GM12878 (cell line): ENCODE data around the gene SENP3. TPM values are rescaled to one million over a fixed set of nuclear protein-coding genes. Genes with fewer than 3 reads are reported as not detected.
A peak's percentile ranks its signal among the peaks of the same experiment; 100 is the strongest.

Experiments
- ATAC-seq: fragments of 200-7000 bp; cut with Tn5 transposase; 3 replicates; pipeline ENCODE4 v1.9.1; 2020; ENCODE audit warnings: mild to moderate bottlenecking, moderate library complexity
- BruUV-seq: library from RNA; stranded (reverse); fragments of 400-500 nt; replicated peaks from 2 replicates; lab custom pipeline; 2021; lab: Mats Ljungman, UMichigan
- CTCF ChIA-PET: fragments of 300-600 bp; sonication (Branson Sonifier 250); formaldehyde crosslinking; extraction: SDS; loops from one replicate; lab custom pipeline; 2021; ENCODE audit warnings: inconsistent platforms; lab: Yijun Ruan, JAX
- POLR2A ChIA-PET: fragments of 350-600 bp; formaldehyde crosslinking; extraction: SDS; loops from one replicate; lab custom pipeline; 2021; ENCODE audit warnings: inconsistent platforms; lab: Charles Lee
- RAD21 ChIA-PET: fragments of 300-600 bp; sonication (Branson Sonifier 250); formaldehyde crosslinking; loops from one replicate; lab custom pipeline; 2023; ENCODE audit warnings: antibody characterized with exemption; ENCODE audit not compliant: unreplicated experiment; lab: Charles Lee
- SMC1A ChIA-PET: fragments of 300-600 bp; sonication (Branson Sonifier 250); formaldehyde crosslinking; loops from one replicate; lab custom pipeline; 2023; ENCODE audit not compliant: unreplicated experiment, uncharacterized antibody; lab: Charles Lee
- DNase-seq: peaks from one replicate; pipeline ENCODE4 v3.0.0-alpha.2; 2011; ENCODE audit warnings: low read depth, low spot score
- FAIRE-seq: peaks from 3 replicates; lab custom pipeline; 2011; peaks lifted over from hg19 to GRCh38; lab: Jason Lieb, UNC
- H2AFZ ChIP-seq: 2 replicates; pipeline ENCODE4 v1.6.0; 2011; ENCODE audit warnings: low read depth, low read length, control low read depth; ENCODE audit not compliant: control insufficient read depth
- H3K27ac ChIP-seq: 2 replicates; pipeline ENCODE4 v1.5.1; 2011; ENCODE audit warnings: control low read depth; ENCODE audit not compliant: control insufficient read depth, insufficient read depth
- H3K27me3 ChIP-seq, 2 experiments: replicated peaks in 1 of 2; 2 replicates each; pipeline versions ENCODE4 v1.6.0 to v1.6.1; 2011; ENCODE audit warnings: low read length in 1 of 2; ENCODE audit not compliant: control insufficient read depth in 2 of 2, insufficient read depth in 2 of 2
- H3K36me3 ChIP-seq, 2 experiments: 2 replicates each; pipeline ENCODE4 v1.5.1; 2011; ENCODE audit warnings: low read length in 1 of 2; ENCODE audit not compliant: control insufficient read depth in 2 of 2, insufficient read depth in 2 of 2
- H3K4me1 ChIP-seq: 2 replicates; pipeline ENCODE4 v1.6.1; 2011; ENCODE audit warnings: mild to moderate bottlenecking, low read length, moderate library complexity, mixed read lengths; ENCODE audit not compliant: control insufficient read depth, insufficient read depth
- H3K4me2 ChIP-seq: 2 replicates; pipeline ENCODE4 v1.6.0; 2011; ENCODE audit warnings: control low read depth; ENCODE audit not compliant: control insufficient read depth, insufficient read depth
- H3K4me3 ChIP-seq: fragments of 200-600 bp; sonication (generic); 2 replicates; pipeline ENCODE4 v1.5.1; 2016
- H3K79me2 ChIP-seq: 2 replicates; pipeline ENCODE4 v1.6.0; 2011; ENCODE audit warnings: low read length; ENCODE audit not compliant: control insufficient read depth, insufficient read depth
- H3K9ac ChIP-seq: 2 replicates; pipeline ENCODE4 v1.8.0; 2011; ENCODE audit warnings: low read length, control low read depth, mixed read lengths; ENCODE audit not compliant: control insufficient read depth, insufficient read depth
- H3K9me3 ChIP-seq: replicated peaks from 3 replicates; pipeline ENCODE4 v1.5.1; 2011; ENCODE audit warnings: mild to moderate bottlenecking, low read length; ENCODE audit not compliant: control insufficient read depth, insufficient read depth
- H4K20me1 ChIP-seq: 2 replicates; pipeline ENCODE4 v1.6.0; 2011; ENCODE audit not compliant: control insufficient read depth, insufficient read depth
- EGR1 ChIP-seq, 2 experiments: IDR thresholded peaks; 1 replicate in 1 of 2; 2 replicates in 1 of 2; pipeline ENCODE4 v1.6.1; 2011 to 2012; ENCODE audit warnings: low read depth in 2 of 2, low read length in 2 of 2, borderline replicate concordance in 1 of 2, mild to moderate bottlenecking in 1 of 2, moderate library complexity in 1 of 2
- GABPA ChIP-seq: IDR thresholded peaks from 2 replicates; pipeline ENCODE4 v1.6.1; 2014; ENCODE audit warnings: antibody characterized with exemption, low read depth, mild to moderate bottlenecking, inconsistent platforms
- KLF5 ChIP-seq: fragments of 450-650 bp; IDR thresholded peaks from 2 replicates; pipeline ENCODE4 v1.6.1; 2014; ENCODE audit warnings: mild to moderate bottlenecking; ENCODE audit not compliant: partially characterized antibody
- MTA3 ChIP-seq: IDR thresholded peaks from 2 replicates; pipeline ENCODE4 v1.6.1; 2012; ENCODE audit warnings: low read length, inconsistent platforms, borderline replicate concordance
- TAF1 ChIP-seq: IDR thresholded peaks from 2 replicates; pipeline ENCODE4 v1.6.1; 2011; ENCODE audit warnings: mild to moderate bottlenecking, low read depth, low read length, borderline replicate concordance
- TBL1XR1 ChIP-seq: IDR thresholded peaks from 2 replicates; pipeline ENCODE4 v1.6.1; 2012; ENCODE audit warnings: low read depth, low read length, improper control_type of control experiment
- TCF3 ChIP-seq: IDR thresholded peaks from 2 replicates; pipeline ENCODE4 v1.6.1; 2012; ENCODE audit warnings: low read depth, mild to moderate bottlenecking, low read length, borderline replicate concordance; ENCODE audit not compliant: insufficient read depth
- WGBS: methylation state at CpG from one replicate; pipeline ENCODE4 v1.1.6; 2016; ENCODE audit warnings: low lambda C conversion rate; ENCODE audit not compliant: insufficient replicate concordance, insufficient coverage; ENCODE audit errors: missing lambda C conversion rate; 5-methylcytosine and 5-hydroxymethylcytosine counted together
- in situ Hi-C: fragments of 300-500 bp; cut with MboI; formaldehyde crosslinking; loops from 9 replicates; pipeline ENCODE4 v1.14.3; 2018; ENCODE audit warnings: mixed read lengths
- intact Hi-C: fragments of 100-400 bp; cut with micrococcal nuclease; formaldehyde crosslinking; loops from one replicate; pipeline ENCODE4 v1.14.2; 2022; ENCODE audit not compliant: unreplicated experiment
- polyA plus RNA-seq, 11 experiments: library from polyadenylated mRNA; depleted of rRNA in 4 of 11; unstranded in 6 of 11; stranded (reverse) in 5 of 11; fragments of >200 nt; fragmentation: Nextera tagmentation in 4 of 11; fragmentation: Illumina TruSeq in 1 of 11; extraction: Ambion mirVana in 4 of 11; extraction: Trizol in 1 of 11; gene quantifications; 1 replicate in 1 of 11; 2 replicates in 10 of 11; pipeline versions ENCODE4 v1.2.1 to v1.2.3, GENCODE V29; 2011 to 2016; ENCODE audit warnings: inconsistent platforms in 2 of 11, missing spikeins in 2 of 11, low read depth in 1 of 11
- total RNA-seq, 4 experiments: library from RNA; depleted of rRNA in 3 of 4; stranded (reverse); fragments of >200 nt in 3 of 4; fragmentation: Illumina TruSeq in 1 of 4; extraction: Trizol in 1 of 4; gene quantifications; 2 replicates each; pipeline versions ENCODE4 v1.2.1 to v1.2.3, GENCODE V29; 2013 to 2021
- TF ChIP-seq, protein P1 (sequence below): fragments of 450-650 bp; IDR thresholded peaks from 2 replicates; pipeline ENCODE4 v1.6.1; 2017; ENCODE audit warnings: antibody characterized with exemption, mild to moderate bottlenecking, moderate library complexity

The SENP3 gene
- total and polyA plus RNA-seq, 10 of the 15 experiments (the other 5 are each of a cell fraction or from before 2014, with no cell fraction given) = 1.8 to 113 (median 72.3) TPM

DNA sequence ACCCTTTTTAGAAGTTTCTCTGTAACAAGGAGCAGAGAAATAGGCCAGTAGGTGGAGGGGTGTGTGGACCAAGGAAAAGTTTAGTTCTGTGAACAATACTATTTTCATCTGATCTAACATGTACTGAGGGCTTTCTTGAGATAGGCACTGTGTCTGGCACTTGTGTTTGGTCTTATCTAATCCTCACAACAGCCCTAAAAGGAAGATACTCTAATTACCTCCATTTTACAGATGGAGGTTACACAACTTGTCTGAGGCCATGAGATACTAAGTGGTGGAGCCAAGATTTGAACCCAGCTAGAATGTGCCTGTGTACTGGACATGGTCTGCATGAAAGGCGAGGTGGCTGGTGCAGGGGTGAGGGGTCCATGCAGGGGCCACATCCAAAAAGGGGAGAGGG lies 8.4 kb upstream of the SENP3 start:
- in situ Hi-C loops = loop anchor here (25.0 kb wide), 1 partner anchor 516 kb away; the partner anchor contains the start of genes SLC16A11 and SLC16A13
- intact Hi-C loops = no loop called here

DNA sequence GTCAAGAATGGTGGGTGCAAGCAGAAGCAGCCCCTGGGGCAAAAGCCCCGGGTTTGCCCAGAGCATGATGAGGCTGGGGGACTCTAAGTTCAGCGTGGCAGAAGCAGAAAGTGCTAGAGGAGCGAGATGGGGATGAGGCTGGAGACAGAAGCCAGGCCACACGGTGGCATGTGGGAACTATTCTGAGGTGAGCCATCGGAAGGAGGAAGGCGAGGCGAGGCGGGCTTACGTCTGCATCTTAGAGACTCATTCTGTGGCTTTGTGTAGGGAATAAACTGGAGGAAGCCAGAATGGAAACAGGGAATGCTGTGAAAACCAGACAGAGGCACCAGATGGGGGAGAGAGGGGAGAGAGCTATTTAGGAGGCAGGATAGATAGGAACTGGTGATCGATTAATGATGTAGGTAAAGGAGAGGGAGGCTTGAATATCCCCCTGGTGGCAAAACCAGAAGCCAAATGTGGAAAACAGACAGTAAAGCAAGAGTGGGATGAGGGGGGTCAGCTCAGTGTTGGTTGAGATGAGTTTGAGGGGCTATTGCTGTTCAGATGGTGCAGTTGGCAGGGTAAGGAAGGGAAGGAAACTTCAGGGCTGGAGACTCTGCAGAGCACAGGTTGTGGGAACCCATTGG lies 6.3 kb upstream of the SENP3 start:
- in situ Hi-C loops (loop anchor here (25.0 kb wide), 1 partner anchor 518 kb away; the partner anchor contains the start of genes SLC16A11 and SLC16A13), intact Hi-C loops (no loop called here)
- ChIA-PET CTCF (interaction anchor here (0.8 to 4.2 kb wide), 3 partner anchors 40 to 200 kb away, joined by 3 to 17 read pairs (median 4); partner anchors contain the start of gene TMEM95), SMC1A (interaction anchor here (0.6 kb wide), 1 partner anchor 28 kb away, joined by 4 read pairs; no protein-coding TSS in a partner anchor), POLR2A (interaction anchor here (0.7 to 1.0 kb wide), 2 partner anchors 24 to 35 kb away, joined by 3 to 7 read pairs; no protein-coding TSS in a partner anchor), RAD21 (no interaction called here)
- Histone ChIP-seq H3K4me3 (no peak overlapping the region), H4K20me1 (no peaks in the 10 kb centered on the region), H3K27me3 (no peaks in the 10 kb centered on the region), H3K36me3 (no peaks in the 10 kb centered on the region), H3K27ac (no peak overlapping the region), H2AFZ (no peak overlapping the region), H3K79me2 (no peaks in the 10 kb centered on the region; the same call in none of the 2 replicates), H3K4me2 (no peak overlapping the region), H3K4me1 (peaks cover 47% of the 10 kb centered on the region), H3K9me3 (no peaks in the 10 kb centered on the region), H3K9ac (no peak overlapping the region)
- FAIRE-seq = no peak
- no peak for DNase-seq
- no peak for ATAC-seq
- 58% methylated on average over 10 of the region's 10 CpGs for WGBS
- no TSS peak for BruUV-seq
- no peak for TF ChIP-seq TBL1XR1
- TF ChIP-seq KLF5 = no peak
- no peak for TF ChIP-seq EGR1 (IDR thresholded peaks at IDR 0.05; ENCODE audit: borderline replicate concordance in 1 of 2, low read depth in 2 of 2, low read length in 2 of 2)
- TF ChIP-seq, protein P1, sequence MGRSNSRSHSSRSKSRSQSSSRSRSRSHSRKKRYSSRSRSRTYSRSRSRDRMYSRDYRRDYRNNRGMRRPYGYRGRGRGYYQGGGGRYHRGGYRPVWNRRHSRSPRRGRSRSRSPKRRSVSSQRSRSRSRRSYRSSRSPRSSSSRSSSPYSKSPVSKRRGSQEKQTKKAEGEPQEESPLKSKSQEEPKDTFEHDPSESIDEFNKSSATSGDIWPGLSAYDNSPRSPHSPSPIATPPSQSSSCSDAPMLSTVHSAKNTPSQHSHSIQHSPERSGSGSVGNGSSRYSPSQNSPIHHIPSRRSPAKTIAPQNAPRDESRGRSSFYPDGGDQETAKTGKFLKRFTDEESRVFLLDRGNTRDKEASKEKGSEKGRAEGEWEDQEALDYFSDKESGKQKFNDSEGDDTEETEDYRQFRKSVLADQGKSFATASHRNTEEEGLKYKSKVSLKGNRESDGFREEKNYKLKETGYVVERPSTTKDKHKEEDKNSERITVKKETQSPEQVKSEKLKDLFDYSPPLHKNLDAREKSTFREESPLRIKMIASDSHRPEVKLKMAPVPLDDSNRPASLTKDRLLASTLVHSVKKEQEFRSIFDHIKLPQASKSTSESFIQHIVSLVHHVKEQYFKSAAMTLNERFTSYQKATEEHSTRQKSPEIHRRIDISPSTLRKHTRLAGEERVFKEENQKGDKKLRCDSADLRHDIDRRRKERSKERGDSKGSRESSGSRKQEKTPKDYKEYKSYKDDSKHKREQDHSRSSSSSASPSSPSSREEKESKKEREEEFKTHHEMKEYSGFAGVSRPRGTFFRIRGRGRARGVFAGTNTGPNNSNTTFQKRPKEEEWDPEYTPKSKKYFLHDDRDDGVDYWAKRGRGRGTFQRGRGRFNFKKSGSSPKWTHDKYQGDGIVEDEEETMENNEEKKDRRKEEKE = no peak
- no peak for TF ChIP-seq TAF1

More for the DNA sequence above, 8.4 kb upstream of the SENP3 start:
- Histone ChIP-seq H3K9me3 (no peaks in the 10 kb centered on the region), H3K9ac (no peak overlapping the region), H3K4me2 (peak overlapping the region; percentile 45), H3K4me1 (peaks cover 36% of the 10 kb centered on the region), H3K27me3 (no peaks in the 10 kb centered on the region; a peak in 1 of 4 replicates), H3K27ac (peak overlapping the region; percentile 7; the same call in 1 of the 2 replicates), H3K4me3 (no peak overlapping the region), H2AFZ (no peak overlapping the region), H4K20me1 (no peaks in the 10 kb centered on the region), H3K79me2 (no peaks in the 10 kb centered on the region; the same call in 1 of the 2 replicates), H3K36me3 (no peaks in the 10 kb centered on the region)
- no TSS peak for BruUV-seq
- POLR2A ChIA-PET = interaction anchor here (0.7 to 1.0 kb wide), 3 partner anchors 217 to 373 kb away, joined by 3 to 6 read pairs (median 3); partner anchors contain the start of genes ACADVL, ACAP1 and DLG4
- WGBS = 91% methylated on average over 1 of the region's 1 CpG
- TF ChIP-seq GABPA (no peak), MTA3 (0 out of 2 replicates have a peak, but pooled peaks have one; percentile 6), TCF3 (no peak)
- ATAC-seq (no peak), FAIRE-seq (peak; percentile 75), DNase-seq (no peak)
- CTCF ChIA-PET = interaction anchor here (0.8 to 2.5 kb wide), 7 partner anchors 7 to 134 kb away, joined by 3 to 20 read pairs (median 4); partner anchors contain the start of genes SENP3 and TP53
- SMC1A ChIA-PET = interaction anchor here (2.2 kb wide), 1 partner anchor 38 kb away, joined by 10 read pairs; no protein-coding TSS in a partner anchor
- RAD21 ChIA-PET = interaction anchor here (1.3 to 1.8 kb wide), 2 partner anchors 38 to 39 kb away, joined by 5 to 6 read pairs; no protein-coding TSS in a partner anchor
